GM12873 (cell line): ENCODE results near the gene NOL3.

Experiments
- CTCF ChIP-seq: IDR thresholded peaks from 2 replicates; pipeline ENCODE4 v1.5.1; 2012; ENCODE audit warnings: low read depth, mild to moderate bottlenecking, moderate library complexity, low read length, control low read depth; ENCODE audit not compliant: insufficient read depth; ENCODE audit errors: missing control alignments

NOL3 gene

GRCh38 chr16:67212766-67213165 lies 42.4 kb downstream of the NOL3 start:
- TF ChIP-seq CTCF, result no peak

- TF ChIP-seq CTCF, result no peak
Measured at GRCh38 chr16:67213197-67214019, 43.1 kb downstream of the NOL3 start.

- no peak for TF ChIP-seq CTCF
Measured at GRCh38 chr16:67215706-67216105, 45.4 kb downstream of the NOL3 start.

- no peak for TF ChIP-seq CTCF
Measured at GRCh38 chr16:67216612-67217490, 46.5 kb downstream of the NOL3 start.

- TF ChIP-seq CTCF, result no peak
Measured at GRCh38 chr16:67223992-67224391, 53.7 kb downstream of the NOL3 start.
